ENCODE data around the gene ACAP3. TPM values are rescaled to one million over a fixed set of nuclear protein-coding genes. Genes with fewer than 3 reads are reported as not detected.

ACAP3 gene
- total RNA-seq = 10 to 100 TPM; 21.3 to 42.0 TPM

GRCh38 chr1:1307923-1308755, at the start of gene ACAP3, which contains the start of gene PUSL1:
TSS of gene ACAP3 (minus strand) at chr1:1307930. CDS start at chr1:1307815, 115 bp downstream.
TSS of gene PUSL1 (plus strand) at chr1:1308597. CDS start at chr1:1308644, 47 bp downstream.

DNA sequence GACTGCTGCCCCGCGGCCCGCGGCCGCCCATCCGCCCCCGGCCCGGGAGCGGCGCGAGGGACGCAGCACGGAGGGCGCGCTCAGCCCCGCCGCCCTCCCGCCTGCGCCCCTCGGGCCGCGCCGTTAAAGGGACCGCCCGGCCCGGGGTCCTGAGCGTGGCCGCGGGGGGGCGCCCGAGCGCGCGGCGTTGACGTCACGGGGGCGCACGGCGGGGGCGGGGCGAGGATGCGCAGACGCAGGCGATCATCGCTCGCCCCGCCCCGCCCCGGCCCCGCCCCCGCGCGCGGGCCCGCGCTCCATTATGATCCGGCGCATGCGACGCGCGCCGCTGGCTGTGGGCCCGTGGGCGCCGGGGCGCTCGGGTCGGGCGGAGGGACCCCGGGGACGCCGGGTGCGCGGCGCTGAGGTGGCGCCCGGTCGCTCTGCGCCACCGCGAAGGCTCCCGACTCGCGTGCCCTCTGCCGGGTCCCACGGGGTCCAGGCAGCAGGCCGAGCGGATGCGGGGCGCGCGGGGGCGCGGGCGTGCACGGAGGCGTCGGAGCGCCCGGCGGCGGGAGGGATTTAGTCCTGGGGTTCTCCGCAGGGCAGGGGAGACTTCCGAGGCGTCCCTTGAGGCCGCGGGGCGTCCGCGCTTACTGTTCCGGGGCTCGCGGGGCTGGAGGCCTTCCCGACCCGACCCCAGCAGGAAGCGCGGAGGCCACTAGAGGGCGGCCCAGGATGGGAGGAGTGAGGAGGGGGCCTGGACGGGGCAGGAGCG, 41.7 kb upstream of the ACAP3 start, which contains the start of gene DVL1:
Gene DVL1, minus strand, starts transcription at position 163 of the 757 bp plus-strand sequence. CDS start 353 bp downstream, outside the sequence.

GRCh38 chr1:1331068-1331965, 23.6 kb upstream of the ACAP3 start, which contains the start of gene TAS1R3:
TSS of gene TAS1R3 (plus strand) at chr1:1331280. CDS start at chr1:1331346, 66 bp downstream.

GRCh38 chr1:1324524-1325287, 17.0 kb upstream of the ACAP3 start, which contains the start of the genes CPTP and INTS11:
TSS of gene CPTP (plus strand) at chr1:1324802. CDS start at chr1:1326911, 2,109 bp downstream.
TSS of gene INTS11 (minus strand) at chr1:1324660. CDS start at chr1:1324608, 52 bp downstream.

DNA sequence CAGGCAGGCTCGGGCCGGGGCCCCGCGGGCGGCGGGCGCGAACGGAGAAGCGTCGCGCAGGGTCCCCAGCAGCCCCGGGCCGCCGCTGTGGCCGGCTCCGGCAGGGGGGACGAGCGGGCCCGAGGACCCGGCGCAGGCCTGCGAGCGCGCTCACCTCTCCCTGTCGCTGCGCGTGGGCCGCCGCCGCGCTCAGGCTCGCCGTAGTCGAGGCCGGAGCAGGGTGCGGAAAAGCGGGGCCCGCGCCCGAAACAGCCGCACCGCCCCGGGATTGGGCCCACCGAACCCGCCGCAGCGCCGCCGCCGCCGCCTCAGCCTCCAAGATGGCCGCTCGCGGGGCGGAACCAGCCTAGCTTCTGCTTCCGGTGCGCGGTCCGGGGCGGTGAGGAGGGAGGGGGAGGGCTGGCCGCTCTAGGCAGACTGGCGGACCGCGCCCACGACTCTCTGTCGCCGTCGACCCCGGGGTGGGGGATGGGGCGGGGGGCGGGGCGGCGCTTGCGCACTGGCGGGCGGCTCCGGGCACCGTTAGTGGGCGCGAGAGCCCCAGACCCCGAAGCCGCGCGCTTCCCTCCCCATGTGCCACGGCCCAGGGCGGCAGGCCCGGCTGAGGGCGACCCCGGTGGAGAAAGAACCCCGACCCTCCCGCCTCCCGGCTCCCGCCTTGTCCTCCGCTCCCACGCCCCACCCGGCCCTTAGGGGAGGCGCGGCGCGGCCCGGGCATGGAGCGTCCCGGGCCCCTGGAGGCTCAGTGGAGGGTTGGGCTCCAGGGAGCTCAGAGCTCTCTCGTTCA, 34.0 kb downstream of the ACAP3 start, which contains the start of gene UBE2J2:
Gene UBE2J2, minus strand, starts transcription at position 343 of the 787 bp plus-strand sequence. CDS start 5,862 bp downstream, outside the sequence.

DNA sequence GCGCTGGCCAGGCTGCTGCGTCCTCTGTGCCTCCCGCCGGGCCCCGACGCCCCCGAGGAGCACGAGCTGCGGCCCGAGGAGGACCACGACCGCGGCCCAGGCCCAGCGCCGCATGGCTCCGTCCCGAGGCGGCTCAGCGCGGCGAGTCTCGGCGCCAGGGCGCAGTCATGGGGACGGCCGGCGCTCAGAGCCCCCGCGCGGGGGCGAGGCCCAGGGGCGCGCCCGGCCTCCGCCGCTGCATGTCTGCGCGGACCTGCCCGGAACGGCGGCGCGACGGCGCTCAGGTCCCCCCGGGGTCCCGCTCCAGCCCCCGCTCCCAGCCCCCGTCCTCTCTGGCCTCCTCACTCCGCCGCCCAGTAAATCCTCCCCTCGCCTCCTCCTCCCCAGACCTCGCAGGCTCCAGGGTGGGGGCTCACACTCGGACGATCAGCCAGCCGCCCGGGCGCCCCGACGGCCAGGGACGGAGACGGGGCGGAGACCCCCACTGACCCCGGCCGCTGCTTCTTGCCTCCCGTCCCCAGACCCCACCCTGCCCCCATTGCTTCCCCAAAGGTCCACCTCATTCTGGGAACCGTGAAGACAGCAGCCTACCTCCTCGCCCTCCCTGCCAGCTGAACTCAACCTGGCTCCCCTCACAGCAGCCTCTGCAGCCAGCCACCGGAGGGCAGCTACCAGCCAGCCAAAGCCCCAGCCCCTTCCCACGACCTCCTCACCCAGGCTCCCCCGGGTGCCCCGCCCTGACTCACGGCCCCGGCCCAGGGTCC, 61.0 kb downstream of the ACAP3 start, which contains the start of gene C1QTNF12:
Gene C1QTNF12, minus strand, starts transcription at position 146 of the 764 bp plus-strand sequence. Its CDS starts 32 bp downstream, at position 114.

Small RNA genes within 50 kb of the gene (small RNA-seq; reads per million reads assigned to genes)
- 0 reads per million in 2 donors for gene MIR6726

Other genes with a start within 250 kb of the ACAP3 start
- gene RNF223, start 233.6 kb downstream of the ACAP3 start, total RNA-seq = not detected
- 10 to 100 TPM in 1 of 2 donors, 1 to 10 TPM in 1; 8.6 to 12.0 TPM for gene C1orf159, start 191.8 kb downstream of the ACAP3 start, total RNA-seq
- not detected for gene TTLL10, start 134.1 kb downstream of the ACAP3 start, total RNA-seq
- under 1 TPM in 1 of 2 donors, not detected in 1; 0.34 TPM for gene TNFRSF18, start 101.3 kb downstream of the ACAP3 start, total RNA-seq
- not detected for gene TNFRSF4, start 93.8 kb downstream of the ACAP3 start, total RNA-seq
- 10 to 100 TPM; 79.5 to 88.9 TPM for gene SDF4, start 75.9 kb downstream of the ACAP3 start, total RNA-seq
- 10 to 100 TPM; 19.0 to 26.5 TPM for gene B3GALT6, start 75.7 kb downstream of the ACAP3 start, total RNA-seq
- gene C1QTNF12, start 61.2 kb downstream of the ACAP3 start, total RNA-seq = not detected
- gene UBE2J2, start 34.1 kb downstream of the ACAP3 start, total RNA-seq = 10 to 100 TPM; 28.9 to 32.6 TPM
- gene SCNN1D, start 27.5 kb downstream of the ACAP3 start, total RNA-seq = under 1 TPM; 0.67 to 0.69 TPM
- 10 to 100 TPM; 15.8 to 23.6 TPM for gene PUSL1, start 667 bp upstream of the ACAP3 start, total RNA-seq
- 100 to 1,000 TPM in 1 of 2 donors, 10 to 100 TPM in 1; 57.5 to 102 TPM for gene INTS11, start 16.7 kb upstream of the ACAP3 start, total RNA-seq
- gene CPTP, start 16.9 kb upstream of the ACAP3 start, total RNA-seq = 10 to 100 TPM; 20.0 to 23.0 TPM
- gene TAS1R3, start 23.4 kb upstream of the ACAP3 start, total RNA-seq = under 1 TPM in 1 of 2 donors, not detected in 1; 0.33 TPM
- gene DVL1, start 41.5 kb upstream of the ACAP3 start, total RNA-seq = 10 to 100 TPM; 44.4 to 60.6 TPM
- under 1 TPM in 1 of 2 donors, not detected in 1; 0.33 TPM for gene MXRA8, start 50.6 kb upstream of the ACAP3 start, total RNA-seq
- gene AURKAIP1, start 67.3 kb upstream of the ACAP3 start, total RNA-seq = 100 to 1,000 TPM; 117 to 140 TPM
- gene CCNL2, start 91.4 kb upstream of the ACAP3 start, total RNA-seq = 10 to 100 TPM; 63.9 to 72.3 TPM
- gene MRPL20, start 99.4 kb upstream of the ACAP3 start, total RNA-seq = 100 to 1,000 TPM in 1 of 2 donors, 10 to 100 TPM in 1; 57.5 to 103 TPM
- gene ANKRD65, start 113.3 kb upstream of the ACAP3 start, total RNA-seq = under 1 TPM in 1 of 2 donors, not detected in 1; under 0.01 TPM
- 1 to 10 TPM; 2.4 to 4.3 TPM for gene VWA1, start 127.8 kb upstream of the ACAP3 start, total RNA-seq
- not detected for gene ATAD3C, start 141.8 kb upstream of the ACAP3 start, total RNA-seq
- gene ATAD3B, start 163.8 kb upstream of the ACAP3 start, total RNA-seq = 10 to 100 TPM; 22.4 to 33.6 TPM
- 10 to 100 TPM; 32.0 to 42.0 TPM for gene ATAD3A, start 204.2 kb upstream of the ACAP3 start, total RNA-seq
- gene TMEM240, start 232.7 kb upstream of the ACAP3 start, total RNA-seq = 1 to 10 TPM; 2.1 to 4.7 TPM

All from melanocyte of skin (primary cell).